ENCODE results near the gene TRIM8. TPM values are rescaled to one million over a fixed set of nuclear protein-coding genes. Genes with fewer than 3 reads are reported as not detected.

TRIM8 gene
- total and polyA plus RNA-seq, 8 donors = 40.0 to 253 (median 75.8) TPM

DNA sequence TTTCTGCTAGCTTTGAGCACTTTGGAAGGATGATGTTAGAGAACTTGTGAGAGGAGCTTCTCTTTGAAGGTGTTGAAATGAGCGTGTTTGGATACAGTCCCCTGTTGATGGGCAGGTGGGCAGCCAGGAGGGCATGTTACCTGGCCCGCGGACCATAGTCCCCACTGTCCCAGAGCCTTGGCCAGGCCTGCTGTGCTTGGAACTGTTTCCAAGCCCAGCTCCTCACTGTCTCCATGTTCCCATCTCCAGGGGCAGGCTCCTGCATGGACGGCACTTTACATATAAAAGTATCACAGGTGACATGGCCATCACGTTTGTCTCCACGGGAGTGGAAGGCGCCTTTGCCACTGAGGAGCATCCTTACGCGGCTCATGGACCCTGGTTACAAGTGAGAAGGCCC, 27.2 kb upstream of the TRIM8 start:
- intact Hi-C loops (cut with DNase I; ENCODE audit: low total_unique reads) = no loop called here
- peak overlapping the region in 3 of 5 donors; percentile 40 to 55 (median 41) for H3K27ac ChIP-seq
- TF ChIP-seq, protein P1, sequence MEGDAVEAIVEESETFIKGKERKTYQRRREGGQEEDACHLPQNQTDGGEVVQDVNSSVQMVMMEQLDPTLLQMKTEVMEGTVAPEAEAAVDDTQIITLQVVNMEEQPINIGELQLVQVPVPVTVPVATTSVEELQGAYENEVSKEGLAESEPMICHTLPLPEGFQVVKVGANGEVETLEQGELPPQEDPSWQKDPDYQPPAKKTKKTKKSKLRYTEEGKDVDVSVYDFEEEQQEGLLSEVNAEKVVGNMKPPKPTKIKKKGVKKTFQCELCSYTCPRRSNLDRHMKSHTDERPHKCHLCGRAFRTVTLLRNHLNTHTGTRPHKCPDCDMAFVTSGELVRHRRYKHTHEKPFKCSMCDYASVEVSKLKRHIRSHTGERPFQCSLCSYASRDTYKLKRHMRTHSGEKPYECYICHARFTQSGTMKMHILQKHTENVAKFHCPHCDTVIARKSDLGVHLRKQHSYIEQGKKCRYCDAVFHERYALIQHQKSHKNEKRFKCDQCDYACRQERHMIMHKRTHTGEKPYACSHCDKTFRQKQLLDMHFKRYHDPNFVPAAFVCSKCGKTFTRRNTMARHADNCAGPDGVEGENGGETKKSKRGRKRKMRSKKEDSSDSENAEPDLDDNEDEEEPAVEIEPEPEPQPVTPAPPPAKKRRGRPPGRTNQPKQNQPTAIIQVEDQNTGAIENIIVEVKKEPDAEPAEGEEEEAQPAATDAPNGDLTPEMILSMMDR (IDR thresholded peaks at IDR 0.05) = no peak
- TF ChIP-seq EP300 (IDR thresholded peaks at IDR 0.05) (no peak), POLR2AphosphoS5 (IDR thresholded peaks at IDR 0.05) (no peak), POLR2A (IDR thresholded peaks at IDR 0.05) (no peak)
- DNase-seq = no peak
- no peak overlapping the region for H3K4me3 ChIP-seq
- H3K9me3 ChIP-seq = no peaks in the 10 kb centered on the region
- H3K27me3 ChIP-seq = no peaks in the 10 kb centered on the region
- peaks cover 12 to 58% (median 40%) of the 10 kb centered on the region in 4 donors for H3K36me3 ChIP-seq
- WGBS, 5 donors = 89 to 97% (median 95%) methylated on average over 9 of the region's 9 CpGs
- peaks cover 41 to 73% (median 54%) of the 10 kb centered on the region in 4 donors for H3K4me1 ChIP-seq

- H3K27me3 ChIP-seq = no peaks in the 10 kb centered on the region
- peaks cover 40 to 70% (median 55%) of the 10 kb centered on the region in 4 donors for H3K4me1 ChIP-seq
- intact Hi-C loops (cut with DNase I; ENCODE audit: low total_unique reads) = no loop called here
- TF ChIP-seq, protein P1 (IDR thresholded peaks at IDR 0.05) = no peak
- no peak for TF ChIP-seq POLR2A (IDR thresholded peaks at IDR 0.05)
- no peak for TF ChIP-seq POLR2AphosphoS5 (IDR thresholded peaks at IDR 0.05)
- TF ChIP-seq EP300 (IDR thresholded peaks at IDR 0.05) = no peak
- H3K36me3 ChIP-seq = peaks cover 12 to 55% (median 40%) of the 10 kb centered on the region in 4 donors
- 88 to 94% (median 90%) methylated on average over 8 of the region's 8 CpGs for WGBS, 5 donors
- DNase-seq = no peak
- H3K27ac ChIP-seq = no peak overlapping the region
- H3K9me3 ChIP-seq = no peaks in the 10 kb centered on the region
- no peak overlapping the region for H3K4me3 ChIP-seq
Observed at GRCh38 chr10:102617816-102618215, 26.5 kb upstream of the TRIM8 start.

- WGBS, 5 donors = 64 to 77% (median 68%) methylated on average over 11 to 14 of the region's 14 CpGs
- TF ChIP-seq, protein P1 (IDR thresholded peaks at IDR 0.05) = no peak
- TF ChIP-seq EP300 (IDR thresholded peaks at IDR 0.05) (no peak), POLR2AphosphoS5 (IDR thresholded peaks at IDR 0.05) (no peak), POLR2A (IDR thresholded peaks at IDR 0.05) (no peak)
- Histone ChIP-seq H3K27ac (peak overlapping the region in 3 of 5 donors; percentile 38 to 69 (median 68)), H3K36me3 (peaks cover 12 to 46% (median 40%) of the 10 kb centered on the region in 4 donors), H3K4me3 (no peak overlapping the region), H3K9me3 (no peaks in the 10 kb centered on the region), H3K4me1 (peaks cover 40 to 66% (median 51%) of the 10 kb centered on the region in 4 donors), H3K27me3 (no peaks in the 10 kb centered on the region)
- intact Hi-C loops (cut with DNase I; ENCODE audit: low total_unique reads) = no loop called here
- no peak for DNase-seq
Observed at GRCh38 chr10:102619281-102619981, 24.8 kb upstream of the TRIM8 start.

- 30 to 44% (median 32%) methylated on average over 4 to 5 of the region's 5 CpGs for WGBS, 5 donors
- Histone ChIP-seq H3K27ac (peak overlapping the region in 4 of 5 donors; percentile 38 to 69 (median 62)), H3K36me3 (peaks cover 12 to 44% (median 39%) of the 10 kb centered on the region in 4 donors), H3K9me3 (no peaks in the 10 kb centered on the region), H3K4me3 (no peak overlapping the region), H3K4me1 (peaks cover 35 to 69% (median 55%) of the 10 kb centered on the region in 4 donors), H3K27me3 (no peaks in the 10 kb centered on the region)
- TF ChIP-seq, protein P1 (IDR thresholded peaks at IDR 0.05) = no peak
- TF ChIP-seq POLR2A (IDR thresholded peaks at IDR 0.05) (no peak), EP300 (IDR thresholded peaks at IDR 0.05) (no peak), POLR2AphosphoS5 (IDR thresholded peaks at IDR 0.05) (no peak)
- intact Hi-C loops (cut with DNase I; ENCODE audit: low total_unique reads) = no loop called here
- peak in 1 of 2 donors; percentile 57 for DNase-seq
Observed at GRCh38 chr10:102620138-102620590, 24.1 kb upstream of the TRIM8 start.
